ENCODE results near the gene PRKN.

Gene PRKN

DNA sequence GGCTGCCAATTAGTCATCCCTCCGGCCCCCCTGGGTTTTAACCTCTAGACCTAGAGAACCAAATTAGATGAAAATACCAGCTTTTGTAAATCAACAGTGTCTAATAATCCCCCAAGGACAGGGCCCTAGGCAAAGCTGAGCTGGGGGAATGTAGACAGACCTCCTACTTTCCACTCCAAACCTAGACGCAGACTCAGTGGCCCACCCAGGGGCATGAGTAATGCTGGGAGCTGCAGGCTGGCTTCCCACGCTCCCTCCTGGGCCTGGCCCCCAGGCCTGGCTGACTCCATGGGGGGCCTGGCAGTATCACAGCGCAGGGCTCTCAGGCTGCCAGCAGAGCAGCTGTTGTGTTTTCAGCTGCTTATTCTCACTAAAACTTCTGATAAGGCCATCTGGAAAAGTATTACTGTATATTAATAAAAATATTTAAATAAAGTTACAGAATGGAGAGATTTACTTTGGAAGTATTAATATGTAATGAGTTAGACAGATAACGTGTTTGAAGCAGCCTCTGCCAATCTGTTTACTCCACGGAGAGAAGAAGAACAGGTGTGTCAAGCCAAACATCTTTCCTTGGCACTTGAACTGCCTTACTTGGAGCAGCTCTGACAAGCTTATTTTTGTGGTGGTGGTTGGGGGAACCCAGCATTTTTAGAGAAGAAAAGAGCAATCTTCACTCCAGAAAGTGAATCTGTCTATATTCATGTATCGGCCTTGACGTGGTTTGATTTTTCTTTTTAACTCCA lies 1309.7 kb downstream of the PRKN start:
- DNase-seq, result no peak

DNA sequence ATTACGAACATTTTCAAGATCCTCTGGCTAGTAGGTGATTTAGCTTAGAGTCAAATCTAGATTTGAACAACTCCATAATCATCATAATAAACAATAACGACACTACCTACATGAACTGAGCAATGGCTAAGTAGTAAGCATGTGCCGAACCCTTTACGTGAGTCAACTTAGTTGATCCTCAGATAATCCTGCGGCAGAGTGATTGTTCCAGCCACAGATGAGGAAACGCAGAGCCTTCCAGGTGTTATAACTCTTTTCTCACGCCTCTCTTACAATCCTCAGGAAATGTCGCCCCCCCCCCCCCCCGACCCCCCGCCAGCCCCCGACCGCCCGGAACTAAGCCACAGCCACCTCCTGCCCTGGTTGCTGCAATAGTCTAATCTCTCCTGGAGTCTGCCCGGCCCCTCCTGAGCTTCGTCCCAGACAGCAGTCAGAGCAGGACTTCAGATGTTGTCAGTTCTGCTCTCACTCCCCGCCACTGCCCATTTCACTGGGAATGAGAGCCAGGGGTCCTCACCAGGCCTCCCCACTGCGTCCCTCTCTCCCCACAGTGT lies 1312.2 kb downstream of the PRKN start:
- no peak for DNase-seq

DNA sequence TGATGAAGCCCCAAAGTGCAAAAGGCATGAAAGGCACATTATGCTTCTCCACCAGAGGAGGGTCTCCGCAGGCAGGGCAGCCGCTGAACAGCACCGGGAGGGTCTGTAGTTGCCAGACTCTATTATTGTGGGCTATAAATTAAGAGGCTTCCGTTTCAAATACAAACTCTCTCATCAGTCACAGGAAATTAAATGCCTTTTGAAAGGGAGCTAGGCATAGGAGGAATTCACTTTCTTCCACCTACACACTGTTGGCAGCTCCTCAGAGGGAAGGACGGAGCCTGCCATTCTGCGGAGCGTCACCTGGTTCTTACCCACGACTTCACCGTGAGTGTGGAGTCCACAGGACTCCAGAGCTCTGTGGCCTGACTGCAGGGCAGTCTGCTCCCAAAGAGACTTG lies 1312.9 kb downstream of the PRKN start:
- no peak for DNase-seq

DNA sequence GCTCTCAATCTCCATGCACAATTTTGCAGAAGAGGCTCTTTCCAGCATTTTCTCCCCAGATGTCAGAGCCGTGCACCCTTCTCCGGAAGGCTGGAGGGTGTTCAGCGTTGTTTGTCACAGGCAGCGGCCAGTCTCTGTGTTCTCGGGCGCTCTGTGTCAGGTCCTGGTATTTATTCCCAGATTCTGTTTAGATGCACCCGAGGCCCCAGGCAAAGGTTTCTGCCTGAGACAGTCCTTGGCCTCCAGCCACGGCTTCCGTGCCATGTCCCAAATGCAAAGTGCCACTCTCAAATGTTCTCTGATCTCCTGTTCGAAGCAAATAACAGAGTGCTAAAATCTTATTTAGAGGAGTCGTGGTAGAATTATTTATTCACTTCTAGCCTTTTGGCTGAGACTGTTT lies 1313.4 kb downstream of the PRKN start:
- no peak for DNase-seq

DNA sequence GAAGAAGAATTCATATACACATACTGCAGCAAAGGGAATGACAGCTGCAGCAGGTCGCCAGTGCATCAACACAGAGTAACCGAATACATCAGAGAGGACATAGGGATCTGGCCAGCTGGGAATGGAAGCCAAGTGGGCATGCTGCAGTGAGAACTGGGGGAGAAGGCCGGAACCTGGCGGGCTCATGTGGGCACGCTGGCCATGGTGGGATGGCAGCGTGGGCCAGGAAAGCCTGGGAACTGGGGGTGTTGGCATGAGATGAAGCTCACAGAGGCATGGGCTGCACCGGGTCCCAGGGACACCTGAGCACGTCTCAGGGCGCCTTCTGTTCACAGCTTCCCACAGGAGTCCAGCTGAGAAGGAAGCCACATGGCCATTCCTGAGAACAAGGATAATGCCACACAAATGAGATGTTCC lies 1314.2 kb downstream of the PRKN start:
- DNase-seq, result no peak

DNA sequence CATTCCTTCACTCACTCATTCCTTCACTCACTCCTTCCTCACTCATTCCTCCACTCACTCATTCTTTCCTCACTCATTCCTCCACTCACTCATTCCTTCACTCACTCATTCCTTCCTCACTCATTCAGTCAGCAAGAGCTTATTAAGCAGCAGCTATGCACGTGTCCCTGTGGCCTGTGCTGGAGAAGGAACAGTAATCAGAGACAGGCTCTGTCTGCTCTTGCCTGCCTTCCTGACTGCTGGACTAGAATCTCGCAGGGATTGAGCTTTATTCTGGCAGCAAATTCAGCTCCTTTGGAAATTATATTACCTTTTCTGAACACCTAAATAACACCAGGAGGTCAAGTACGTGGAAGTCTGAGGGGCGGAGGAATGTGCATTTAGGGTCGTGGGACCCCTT lies 1314.8 kb downstream of the PRKN start:
- no peak for DNase-seq

DNA sequence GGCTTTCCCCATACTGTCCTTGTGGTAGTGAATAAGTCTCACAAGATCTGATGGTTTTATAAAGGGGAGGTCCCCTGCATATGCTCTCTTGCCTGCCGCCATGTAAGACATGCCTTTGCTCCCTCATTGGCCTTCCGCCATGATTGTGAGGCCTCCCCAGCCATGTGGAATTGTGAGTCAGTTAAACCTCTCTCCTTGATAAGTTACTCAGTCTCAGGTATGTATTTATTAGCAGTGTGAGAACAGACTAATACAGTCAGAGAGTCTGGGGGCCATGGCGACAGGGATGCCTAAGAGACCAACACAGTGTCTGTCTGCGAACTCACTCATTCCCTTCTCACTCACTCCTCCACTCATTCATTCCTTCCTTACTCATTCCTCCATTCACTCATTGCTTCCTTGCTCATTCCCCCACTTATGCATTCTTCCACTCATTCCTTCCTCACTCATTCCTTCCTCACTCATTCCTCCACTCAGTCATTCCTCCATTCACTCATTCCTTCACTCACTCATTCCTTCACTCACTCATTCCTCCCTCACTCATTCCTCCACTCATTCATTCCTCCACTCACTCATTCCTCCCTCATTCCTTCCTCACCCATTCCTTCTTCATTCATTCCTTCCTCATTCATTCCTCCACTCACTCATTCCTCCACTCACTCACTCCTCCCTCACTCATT lies 1316.2 kb downstream of the PRKN start:
- no peak for DNase-seq

DNA sequence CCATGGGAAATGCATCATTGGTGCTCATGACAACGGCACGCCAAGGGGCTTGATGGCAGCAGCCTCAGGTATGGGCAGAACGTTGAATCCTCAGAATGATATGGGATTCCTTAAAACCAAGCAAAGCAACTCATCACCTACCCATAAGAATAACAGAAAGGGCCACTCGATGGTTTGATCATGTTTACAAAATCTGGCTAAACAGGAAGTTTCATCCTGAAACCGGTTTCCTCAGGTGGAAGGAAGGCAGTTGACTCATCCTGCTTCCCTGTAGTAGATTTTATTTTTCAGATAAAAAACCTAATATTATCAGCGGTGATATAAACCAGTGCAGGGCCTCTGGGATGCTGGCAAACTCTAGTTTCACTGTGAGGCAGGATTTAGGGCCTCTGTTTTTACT lies 1316.8 kb downstream of the PRKN start:
- no peak for DNase-seq

DNA sequence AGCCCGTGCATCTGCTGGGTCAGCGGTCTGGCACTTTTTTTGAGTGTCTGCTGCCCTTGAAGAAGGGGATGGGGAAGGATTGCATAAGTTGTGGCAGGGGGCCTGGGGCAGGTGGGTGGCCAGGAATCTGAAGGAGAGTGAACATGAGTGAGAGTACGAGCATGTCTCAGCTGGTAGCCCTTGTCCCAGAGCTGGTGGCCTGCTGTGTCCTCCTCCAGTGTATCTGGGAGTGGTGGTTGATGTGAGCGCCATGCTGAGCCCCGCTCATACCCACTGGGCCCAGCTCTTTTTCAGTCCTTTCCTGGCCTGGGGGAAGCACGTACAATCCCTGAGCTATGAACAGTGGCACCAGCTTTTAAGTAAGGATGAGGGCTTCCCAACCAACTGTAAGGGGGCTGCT lies 1317.5 kb downstream of the PRKN start:
- DNase-seq, result no peak

DNA sequence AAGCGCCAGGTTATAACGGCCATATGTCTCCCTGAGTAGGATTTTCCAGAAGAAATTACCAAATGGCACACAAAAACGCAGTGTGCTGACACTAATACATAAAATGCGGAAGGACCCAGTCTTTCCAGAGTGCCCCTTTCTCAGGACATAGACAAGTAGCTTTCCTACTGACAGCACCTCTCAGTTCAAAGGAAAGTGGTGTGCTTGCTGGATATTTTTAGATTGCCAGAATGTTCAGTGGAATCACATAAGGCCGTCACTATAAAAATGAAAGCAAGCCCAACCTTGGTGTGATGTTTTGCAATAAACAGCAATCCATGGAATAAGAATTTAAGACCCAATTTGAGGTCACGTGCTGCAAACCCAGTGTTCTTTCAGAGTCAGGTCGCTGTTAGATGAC lies 1318.2 kb downstream of the PRKN start:
- DNase-seq, result no peak

DNA sequence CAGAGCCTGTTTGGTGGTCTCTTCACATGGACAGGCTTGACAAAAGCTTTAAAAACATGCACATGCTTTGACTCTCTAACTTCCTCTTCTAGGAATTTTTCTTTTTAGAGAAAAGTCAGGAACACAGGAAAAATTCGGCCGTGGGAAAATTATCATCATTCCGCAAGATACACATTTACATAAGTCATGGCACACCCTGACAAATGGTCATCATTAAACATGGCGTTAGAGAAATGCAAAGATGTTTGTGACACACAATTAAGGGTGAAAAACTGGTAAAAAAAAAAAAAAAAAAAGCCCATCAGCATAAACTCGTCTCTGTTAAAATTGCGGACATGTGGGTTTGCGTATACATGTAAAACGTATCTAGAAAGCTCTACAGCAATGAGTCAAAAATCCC lies 1319.5 kb downstream of the PRKN start:
- DNase-seq, result no peak

DNA sequence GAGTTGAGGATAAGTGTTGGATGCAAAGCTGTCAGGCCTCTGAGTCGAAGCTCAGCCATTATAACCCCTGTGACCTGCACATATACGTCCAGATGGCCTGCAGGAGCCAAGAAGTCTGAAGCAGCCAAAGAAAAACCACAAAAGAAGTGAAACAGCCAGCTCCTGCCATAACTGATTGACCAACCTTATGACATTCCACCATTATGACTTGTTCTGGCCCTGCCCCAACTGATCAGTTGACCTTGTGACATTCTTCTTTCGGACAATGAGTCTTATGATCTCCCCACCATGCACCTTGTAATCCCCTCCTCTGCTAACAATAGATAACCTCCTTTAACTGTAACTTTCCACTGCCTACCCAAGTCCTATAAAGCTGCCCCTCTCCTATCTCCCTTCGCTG lies 1320.0 kb downstream of the PRKN start:
- no peak for DNase-seq

DNA sequence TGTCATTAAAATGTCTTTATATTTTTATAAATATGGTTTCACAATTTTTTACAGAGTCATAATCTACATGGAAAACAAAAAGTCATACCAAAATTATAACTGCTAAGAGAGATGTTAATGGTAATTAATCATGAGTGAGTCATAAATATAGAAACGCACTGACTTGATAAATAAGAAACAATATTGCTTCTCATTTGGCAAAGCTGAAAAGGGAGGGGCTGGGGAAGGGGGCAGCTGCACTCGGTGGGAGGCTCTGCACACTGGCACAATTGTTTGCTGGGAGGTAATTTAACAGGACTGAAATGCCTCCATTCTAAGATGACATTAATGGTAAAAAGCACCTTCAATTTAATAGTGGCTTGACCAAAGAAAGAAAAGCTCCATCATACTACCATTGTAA lies 1320.5 kb downstream of the PRKN start:
- DNase-seq, result no peak

DNA sequence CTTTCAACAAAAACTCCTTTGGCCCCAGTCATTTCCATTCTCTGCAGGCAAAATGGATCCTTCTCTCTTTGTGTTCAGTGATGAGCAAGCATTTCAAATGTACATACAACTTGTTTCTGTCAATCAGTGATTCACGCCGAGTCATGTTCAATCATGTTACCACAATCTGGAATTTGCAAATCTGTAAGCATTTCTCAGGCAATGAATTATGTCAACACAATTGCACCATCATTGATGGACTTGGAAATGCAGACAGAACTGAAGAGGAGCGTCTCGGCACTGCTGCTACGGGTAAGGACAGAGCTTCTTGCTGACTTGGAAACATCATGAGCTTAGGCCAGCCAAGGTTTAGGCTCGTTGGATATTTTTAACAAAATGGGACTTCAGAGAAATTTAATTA lies 1320.9 kb downstream of the PRKN start:
- no peak for DNase-seq

DNA sequence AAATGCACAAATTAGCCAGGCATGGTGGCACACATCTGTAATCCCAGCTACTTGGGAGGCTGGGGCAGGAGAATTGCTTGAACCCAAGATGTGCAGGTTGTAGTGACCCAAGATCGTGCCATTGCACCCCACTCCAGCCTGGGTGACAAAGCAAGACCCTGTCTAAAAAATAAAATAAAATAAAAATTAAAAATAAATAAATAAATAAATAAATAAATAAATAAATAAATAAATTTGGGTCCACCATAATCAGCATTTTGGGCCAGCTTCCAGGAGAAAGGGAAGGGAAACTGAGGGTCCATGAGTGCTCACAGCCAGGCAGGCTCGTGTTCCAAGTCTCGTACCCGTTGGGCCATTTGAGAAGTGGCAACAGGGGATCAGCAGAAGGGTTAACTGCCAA lies 1322.1 kb downstream of the PRKN start:
- DNase-seq, result no peak

DNA sequence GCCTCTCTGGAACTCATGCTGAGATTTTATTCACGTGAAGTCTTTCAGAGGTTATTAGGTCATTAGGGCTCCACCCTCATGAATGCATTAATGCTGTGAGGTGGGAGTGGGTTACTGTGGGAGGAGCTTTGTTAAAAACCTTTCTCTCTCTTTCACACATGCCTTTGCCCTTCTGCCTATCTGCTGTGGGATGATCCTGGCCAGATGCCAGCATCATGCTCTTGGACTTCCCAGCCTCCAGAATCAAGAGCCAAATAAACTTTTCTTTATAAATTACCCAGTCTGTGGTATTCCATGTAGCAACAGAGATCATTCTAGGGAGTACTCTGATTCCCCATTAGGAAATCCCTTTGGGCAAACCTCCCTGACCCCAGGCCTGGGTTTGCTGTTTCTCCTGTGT lies 1323.8 kb downstream of the PRKN start:
- DNase-seq, result no peak

DNA sequence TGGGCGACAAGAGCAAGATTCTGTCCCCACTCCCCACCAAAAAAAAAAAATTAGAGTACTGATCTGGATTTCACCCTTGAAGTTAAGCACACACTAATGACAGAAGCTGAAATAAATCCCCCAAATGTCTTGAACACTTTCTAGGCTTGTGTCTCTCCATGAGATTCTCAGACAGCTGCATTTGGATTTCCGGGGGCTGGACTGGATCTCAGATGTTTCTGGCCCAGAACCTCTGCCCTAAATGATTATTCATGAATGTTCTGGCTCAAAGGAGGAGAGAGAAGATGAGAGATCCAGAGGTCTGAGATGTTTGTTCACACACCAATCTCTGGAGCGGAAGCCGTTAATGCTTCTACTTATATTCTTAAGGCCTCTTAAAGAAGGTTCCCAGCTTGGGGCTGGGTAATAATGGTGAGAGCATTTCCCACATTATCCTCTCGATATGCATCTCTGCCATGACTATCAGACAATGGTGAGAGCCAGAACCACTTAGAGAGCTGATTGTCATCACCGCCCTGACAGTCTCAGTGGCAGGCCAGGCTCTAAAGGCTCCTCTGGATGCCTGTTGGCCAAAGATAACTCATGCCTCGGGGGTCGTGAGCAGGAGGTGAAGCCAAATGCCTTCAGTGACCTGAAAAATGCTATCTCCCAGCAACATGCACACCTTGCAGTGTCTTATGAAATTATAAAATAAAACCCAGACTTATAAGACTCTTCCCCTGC lies 1325.8 kb downstream of the PRKN start:
- DNase-seq, result no peak

DNA sequence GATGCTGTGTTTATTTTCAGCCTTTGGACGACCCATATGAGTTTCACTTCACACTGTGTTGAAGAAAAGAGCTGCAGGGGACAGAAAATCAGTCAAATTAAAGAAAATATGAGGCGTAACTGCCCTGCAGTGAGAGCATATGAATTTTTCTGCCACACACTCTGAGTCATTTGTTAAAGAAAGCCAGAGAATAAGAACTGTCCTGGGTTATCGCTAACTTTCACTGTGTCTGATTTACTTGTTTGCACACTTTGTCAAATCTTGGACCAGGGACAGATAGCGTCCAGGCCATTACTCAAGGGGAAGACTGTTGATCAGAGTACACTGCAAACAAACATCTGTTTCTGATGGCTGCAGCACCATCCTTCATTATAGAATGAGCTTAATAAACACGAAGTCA lies 1326.9 kb downstream of the PRKN start:
- DNase-seq, result no peak

DNA sequence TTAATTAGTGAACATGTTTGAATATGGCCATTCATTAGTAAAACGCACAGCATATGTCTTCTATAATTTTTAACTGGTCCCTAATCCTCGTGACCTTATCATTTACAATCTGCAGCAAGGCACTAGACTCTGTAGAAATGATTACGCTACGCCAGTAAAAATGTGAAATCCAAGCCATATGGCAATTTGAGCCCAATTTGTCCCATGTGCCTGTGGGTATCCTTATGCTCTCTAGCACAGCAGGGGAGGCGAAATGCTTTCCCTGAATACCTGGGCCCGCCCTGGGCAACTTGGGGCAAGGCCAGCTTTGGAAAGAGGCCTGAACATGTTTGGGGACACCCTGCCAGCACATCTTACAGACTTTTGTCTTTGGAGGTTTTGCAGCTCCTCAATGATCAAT lies 1331.0 kb downstream of the PRKN start:
- DNase-seq, result no peak

DNA sequence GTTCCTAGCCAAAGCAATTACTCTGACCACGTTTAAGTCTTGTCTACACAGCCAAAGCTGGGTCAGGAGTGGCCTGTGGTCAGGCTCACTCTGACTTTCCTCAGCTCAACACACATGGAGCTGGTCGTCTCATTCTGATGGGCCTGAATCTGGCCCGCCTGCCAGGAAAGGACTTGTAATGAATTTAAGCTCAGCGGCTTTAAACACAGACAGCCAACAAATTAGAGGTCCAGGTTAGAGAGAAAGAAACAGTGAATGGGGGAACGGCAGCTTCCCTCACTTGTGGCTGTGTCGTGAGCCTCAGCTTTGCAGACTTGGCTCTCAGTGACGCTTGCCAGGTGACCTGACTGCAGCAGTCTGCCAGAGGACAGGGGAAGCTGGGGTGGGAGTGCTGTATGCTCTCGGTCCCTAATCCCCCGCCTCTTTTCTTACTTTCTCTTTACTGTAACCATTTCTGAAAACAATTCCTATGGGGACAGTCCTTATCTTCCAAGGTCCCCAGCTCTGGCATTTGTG lies 1331.8 kb downstream of the PRKN start:
- no peak for DNase-seq

DNA sequence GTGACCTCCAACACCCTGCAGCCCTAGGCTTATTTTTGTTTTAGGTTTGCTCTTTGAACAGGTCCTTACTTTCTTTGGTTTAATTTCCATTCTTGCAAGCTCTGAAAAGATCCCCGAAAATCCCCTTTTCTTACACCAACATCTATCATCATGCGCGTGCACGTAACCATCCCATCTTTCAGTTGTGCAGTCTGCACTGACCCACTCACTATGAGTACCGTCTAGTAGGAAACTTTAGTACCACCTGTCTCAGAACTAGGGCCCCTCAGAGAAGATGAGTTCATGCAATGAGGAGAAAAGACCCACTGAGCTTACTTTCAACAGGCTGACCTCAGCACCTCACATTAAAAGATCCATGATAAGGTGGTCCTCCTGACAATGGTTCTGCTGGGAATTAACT lies 1333.1 kb downstream of the PRKN start:
- DNase-seq, result no peak

DNA sequence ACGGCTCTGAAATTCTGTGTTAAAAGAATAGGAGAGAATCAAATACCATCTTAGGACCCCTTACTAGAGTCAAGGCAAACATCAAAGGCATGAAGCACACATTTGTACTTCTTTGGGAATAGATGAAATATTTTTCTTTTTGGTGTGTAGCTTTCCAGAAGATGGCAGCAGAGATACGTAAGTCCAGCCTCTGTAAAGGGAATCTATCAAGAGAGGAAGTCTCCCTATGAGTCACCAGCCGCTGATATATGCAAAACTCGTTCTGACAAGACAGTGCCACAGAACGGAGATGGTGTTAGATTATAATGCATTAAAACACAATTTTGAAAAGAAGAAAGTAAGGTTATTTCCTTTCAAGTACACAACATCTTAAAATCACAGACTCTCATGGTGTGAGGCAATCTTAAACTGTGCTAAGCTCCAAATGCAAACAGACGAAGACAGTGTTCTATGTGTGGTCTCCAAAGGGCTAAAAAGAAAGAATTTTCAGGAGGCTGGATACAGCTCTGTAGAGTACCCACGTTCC lies 1333.7 kb downstream of the PRKN start:
- peak; percentile 44 for DNase-seq

DNA sequence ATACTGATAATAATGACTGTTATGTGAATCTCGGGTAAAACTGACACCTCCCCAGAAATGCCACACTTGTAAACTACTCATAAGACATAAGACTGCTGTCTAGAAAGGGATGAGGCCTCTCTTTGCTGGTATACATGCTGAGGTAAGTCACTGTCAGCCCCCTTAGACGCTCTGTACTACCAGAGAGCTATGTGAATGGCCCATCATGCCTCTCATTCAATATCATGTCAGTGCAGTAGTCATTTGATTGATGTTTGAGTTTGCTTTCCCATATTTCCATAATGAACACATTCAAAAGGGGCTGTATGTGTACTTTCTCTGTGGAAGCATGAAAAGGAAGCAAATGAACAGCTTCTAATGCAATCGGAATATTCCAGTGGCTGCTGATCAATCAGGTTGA lies 1334.3 kb downstream of the PRKN start:
- DNase-seq, result no peak
